ENCODE data around the gene TBCD.
"Not testable (repeated sequence)": the region's sequence is repeated elsewhere in the genome, so short reads cannot be mapped to it uniquely, and the experiment has no call there.

Gene TBCD

DNA sequence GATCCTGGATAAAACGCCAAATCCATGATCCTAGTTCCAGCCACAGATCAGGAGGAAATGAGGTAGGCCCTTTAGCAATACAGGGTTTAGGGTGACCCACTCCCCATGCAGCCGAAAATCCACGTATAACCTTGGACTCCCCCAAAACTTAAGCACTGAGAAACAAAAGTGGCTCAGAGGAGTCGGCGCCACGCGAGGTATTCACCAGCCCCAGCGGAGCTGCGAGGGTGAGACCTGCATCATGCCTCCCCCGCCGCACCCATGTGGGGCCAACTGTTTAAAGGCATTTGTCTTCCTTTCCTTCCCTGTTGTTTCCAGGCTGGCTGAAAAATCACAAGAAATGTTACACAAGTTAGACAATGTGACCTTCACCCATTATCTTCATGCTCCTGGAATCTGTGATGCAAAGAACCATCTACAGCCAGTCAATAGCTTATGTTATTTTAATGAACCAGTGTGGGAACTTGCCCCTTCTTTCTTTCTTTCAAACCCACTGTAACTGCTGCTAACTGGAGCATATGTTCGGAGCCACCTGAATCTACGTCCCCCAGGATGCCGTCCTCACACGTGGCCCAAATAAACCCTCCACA lies 229.4 kb downstream of the TBCD start:
- peaks cover 32 to 36% of the 10 kb centered on the region in 2 donors for H3K4me1 Mint-ChIP-seq (ENCODE audit: low read depth in 2 of 2)
- DNase-seq (no peak), ATAC-seq (replicated peaks) (no peak)
- H3K27ac Mint-ChIP-seq = peak overlapping the region; percentile 13 to 44
- no peaks in the 10 kb centered on the region for H3K9me3 Mint-ChIP-seq
- no peaks in the 10 kb centered on the region for H3K27me3 Mint-ChIP-seq
- no peaks in the 10 kb centered on the region for H3K36me3 Mint-ChIP-seq (ENCODE audit: insufficient read depth)
- no peak overlapping the region for H3K4me3 Mint-ChIP-seq

DNA sequence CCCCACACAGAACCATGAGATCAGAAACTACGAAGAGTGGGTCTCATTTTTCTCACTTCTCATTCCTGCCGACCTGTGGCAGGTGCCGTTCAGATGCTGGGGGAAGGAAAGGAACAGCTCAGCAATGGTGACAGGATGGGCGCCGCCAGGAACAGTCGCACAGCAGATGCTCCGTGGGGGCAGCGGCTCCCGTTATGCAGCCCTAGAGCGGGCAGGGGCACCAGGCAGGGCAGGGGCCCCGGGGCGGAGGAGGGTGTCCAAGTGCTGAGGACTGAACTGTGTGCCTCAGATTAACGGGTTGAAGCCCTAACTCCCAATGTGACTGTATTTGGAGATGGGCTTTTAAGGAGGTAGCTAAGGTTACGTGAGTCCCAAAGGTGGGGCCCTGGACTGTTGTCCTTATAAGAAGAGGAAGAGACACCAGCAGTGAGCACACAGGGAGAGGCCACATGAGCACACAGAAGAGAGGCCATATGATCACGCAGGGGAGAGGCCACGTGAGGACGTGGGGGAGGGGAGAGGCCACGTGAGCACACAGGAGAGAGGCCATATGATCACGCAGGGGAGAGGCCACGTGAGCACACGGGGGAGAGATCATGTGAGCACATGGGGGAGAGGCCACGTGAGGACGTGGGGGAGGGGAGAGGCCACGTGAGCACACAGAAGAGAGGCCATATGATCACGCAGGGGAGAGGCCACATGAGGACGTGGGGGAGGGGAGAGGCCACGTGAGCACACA lies 231.8 kb downstream of the TBCD start:
- H3K36me3 Mint-ChIP-seq (ENCODE audit: insufficient read depth) = no peaks in the 10 kb centered on the region
- no peaks in the 10 kb centered on the region for H3K27me3 Mint-ChIP-seq
- H3K4me3 Mint-ChIP-seq = no peak overlapping the region
- DNase-seq (no peak), ATAC-seq (replicated peaks) (no peak)
- peaks cover 35 to 41% of the 10 kb centered on the region in 2 donors for H3K4me1 Mint-ChIP-seq (ENCODE audit: low read depth in 2 of 2)
- H3K27ac Mint-ChIP-seq = peak overlapping the region; percentile 2 to 79
- no peaks in the 10 kb centered on the region for H3K9me3 Mint-ChIP-seq

DNA sequence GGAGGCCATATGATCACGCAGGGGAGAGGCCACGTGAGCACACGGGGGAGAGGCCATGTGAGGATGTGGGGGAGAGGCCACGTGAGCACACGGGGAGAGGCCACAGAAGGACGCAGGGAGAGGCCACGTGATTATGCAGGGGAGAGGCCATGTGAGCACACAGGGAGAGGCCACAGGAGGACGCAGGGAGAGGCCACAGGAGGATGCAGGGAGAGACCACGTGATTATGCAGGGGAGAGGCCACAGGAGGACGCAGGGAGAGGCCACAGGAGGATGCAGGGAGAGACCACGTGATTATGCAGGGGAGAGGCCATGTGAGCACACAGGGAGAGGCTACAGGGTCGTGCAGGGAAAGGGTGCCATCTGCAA lies 232.4 kb downstream of the TBCD start:
- H3K36me3 Mint-ChIP-seq (ENCODE audit: insufficient read depth); H3K4me3 Mint-ChIP-seq; ATAC-seq (replicated peaks); H3K27me3 Mint-ChIP-seq; DNase-seq; H3K9me3 Mint-ChIP-seq: not testable (repeated sequence)
- peaks cover 29 to 36% of the 10 kb centered on the region in 2 donors for H3K4me1 Mint-ChIP-seq (ENCODE audit: low read depth in 2 of 2)
- H3K27ac Mint-ChIP-seq = peak overlapping the region; percentile 2 to 79

DNA sequence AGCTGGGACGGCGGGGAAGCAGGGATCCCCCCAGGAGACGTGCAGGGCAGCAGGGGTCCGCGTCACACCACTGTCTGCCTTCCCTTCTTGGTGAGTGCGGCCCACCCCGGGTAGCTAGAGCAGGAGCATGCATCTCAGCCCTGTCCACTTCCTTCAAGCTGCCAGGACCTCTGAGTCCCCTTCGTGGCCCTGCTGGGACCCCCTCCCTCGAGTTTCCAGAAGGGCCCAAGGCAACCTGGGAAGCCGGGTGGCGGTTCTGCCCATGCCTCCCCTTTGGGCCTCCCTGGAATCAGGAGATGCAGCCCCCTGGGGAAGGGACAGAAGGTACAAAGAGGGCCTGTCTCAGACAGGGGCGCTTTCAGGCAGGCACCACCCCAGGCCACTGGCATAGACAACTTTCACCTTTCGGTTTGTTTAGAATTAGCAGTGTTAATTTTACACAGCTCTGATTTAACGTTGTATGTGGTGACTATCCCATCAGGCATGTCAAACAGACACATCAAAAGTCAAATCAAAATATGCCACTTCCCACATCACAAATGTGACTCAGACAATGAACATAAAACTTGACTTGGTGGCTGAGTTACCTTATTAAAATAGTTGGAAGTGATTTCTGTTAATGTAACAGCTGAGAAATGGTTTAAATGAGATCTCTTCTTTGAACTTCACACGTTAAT lies 233.0 kb downstream of the TBCD start:
- H3K9me3 Mint-ChIP-seq = no peaks in the 10 kb centered on the region
- ATAC-seq (replicated peaks) = no peak
- no peak for DNase-seq
- H3K4me1 Mint-ChIP-seq (ENCODE audit: low read depth in 2 of 2) = peaks cover 24 to 31% of the 10 kb centered on the region in 2 donors
- H3K27ac Mint-ChIP-seq = peak overlapping the region; percentile 79 to 88
- H3K27me3 Mint-ChIP-seq = no peaks in the 10 kb centered on the region
- H3K4me3 Mint-ChIP-seq = peak overlapping the region; percentile 74 to 79
- no peaks in the 10 kb centered on the region for H3K36me3 Mint-ChIP-seq (ENCODE audit: insufficient read depth)

DNA sequence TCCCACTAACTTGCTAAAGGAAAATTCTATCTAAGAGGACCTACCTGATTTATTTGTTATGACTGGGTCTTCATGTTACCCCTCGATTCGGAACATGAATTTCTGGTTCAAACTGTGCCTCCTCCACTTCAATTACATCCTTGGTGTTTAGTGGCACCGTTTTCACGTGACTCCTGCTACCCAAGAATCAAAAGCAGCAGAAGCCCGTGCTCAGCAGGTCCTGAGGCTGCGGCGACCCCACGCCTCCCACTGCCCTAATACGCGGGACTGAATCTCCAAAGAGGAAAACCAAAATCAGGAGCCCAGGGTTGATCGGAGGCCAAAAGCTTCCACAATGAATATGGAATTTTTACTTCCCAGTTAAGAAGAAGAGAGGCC lies 233.6 kb downstream of the TBCD start:
- Mint-ChIP-seq H3K4me3 (peak overlapping the region; percentile 74 to 79), H3K36me3 (ENCODE audit: insufficient read depth) (no peaks in the 10 kb centered on the region), H3K27ac (peak overlapping the region; percentile 79 to 88), H3K27me3 (no peaks in the 10 kb centered on the region), H3K4me1 (ENCODE audit: low read depth in 2 of 2) (peaks cover 24 to 31% of the 10 kb centered on the region in 2 donors), H3K9me3 (no peaks in the 10 kb centered on the region)
- DNase-seq = no peak
- no peak for ATAC-seq (replicated peaks)

DNA sequence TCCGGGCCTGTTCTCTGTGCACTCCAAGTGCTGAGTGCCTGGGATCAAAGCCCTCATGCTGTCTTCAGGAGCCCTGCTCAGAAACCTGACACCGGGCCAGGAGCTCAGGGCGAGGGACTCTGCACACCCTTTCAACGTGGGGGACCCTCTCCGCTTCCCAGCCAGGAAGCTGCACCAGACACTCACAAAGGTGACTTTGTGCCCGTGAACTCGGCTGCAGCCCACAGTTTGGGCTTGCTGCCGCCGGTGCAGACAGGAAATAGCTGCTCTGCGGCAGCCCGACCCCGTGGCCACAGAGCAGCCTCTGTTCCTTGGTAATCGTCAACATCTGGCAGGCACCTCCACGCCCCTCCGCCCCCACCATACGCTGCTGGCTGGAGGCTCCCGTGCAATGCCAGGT lies 234.1 kb downstream of the TBCD start:
- peak; percentile 60 to 66 (median 61) for DNase-seq
- Mint-ChIP-seq H3K27me3 (no peaks in the 10 kb centered on the region), H3K4me1 (ENCODE audit: low read depth in 2 of 2) (peaks cover 24 to 31% of the 10 kb centered on the region in 2 donors), H3K4me3 (peak overlapping the region; percentile 74 to 79), H3K9me3 (no peaks in the 10 kb centered on the region), H3K27ac (peak overlapping the region; percentile 79 to 88), H3K36me3 (ENCODE audit: insufficient read depth) (no peaks in the 10 kb centered on the region)
- ATAC-seq (replicated peaks) = peak; percentile 99

DNA sequence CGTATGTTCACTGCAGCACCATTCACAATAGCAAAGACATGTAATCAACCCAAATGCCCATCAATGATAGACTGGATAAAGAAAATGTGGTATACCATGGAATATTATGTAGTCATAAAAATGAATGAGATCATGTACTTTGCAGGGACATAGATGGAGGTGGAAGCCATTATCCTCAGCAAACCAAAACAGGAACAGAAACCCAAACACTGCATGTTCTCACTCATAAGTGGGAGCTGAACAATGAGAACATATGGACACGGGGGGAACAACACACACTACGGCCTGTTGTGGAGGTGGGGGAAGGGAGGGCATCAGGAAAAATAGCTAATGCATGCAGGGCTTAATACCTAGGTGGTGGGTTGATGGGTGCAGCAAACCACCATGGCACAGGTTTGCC lies 237.2 kb downstream of the TBCD start:
- not testable (repeated sequence) for H3K9me3 Mint-ChIP-seq; ATAC-seq (replicated peaks); H3K36me3 Mint-ChIP-seq (ENCODE audit: insufficient read depth); DNase-seq; H3K27me3 Mint-ChIP-seq; H3K27ac Mint-ChIP-seq; H3K4me3 Mint-ChIP-seq
- peaks cover 24% of the 10 kb centered on the region in 2 donors for H3K4me1 Mint-ChIP-seq (ENCODE audit: low read depth in 2 of 2)

DNA sequence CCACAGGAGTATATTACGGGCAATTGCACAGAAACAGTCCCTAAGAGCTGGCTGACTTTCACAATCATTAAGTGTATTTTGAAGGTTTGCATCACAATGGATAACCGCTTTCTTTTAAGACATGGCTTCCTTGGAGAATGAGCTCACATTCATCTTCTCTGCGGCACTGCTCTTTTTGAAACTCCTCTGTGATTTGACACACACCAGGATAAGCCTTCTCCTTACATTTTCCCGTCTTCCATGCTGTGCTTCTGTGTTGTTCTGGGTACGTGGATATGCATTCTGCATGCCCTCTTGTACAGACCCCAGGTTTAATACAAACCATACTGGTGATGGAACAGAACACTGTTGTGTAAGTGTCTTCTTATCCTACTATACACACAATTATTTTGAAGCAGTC lies 238.0 kb downstream of the TBCD start:
- Mint-ChIP-seq H3K36me3 (ENCODE audit: insufficient read depth) (peaks cover 3% of the 10 kb centered on the region), H3K27ac (no peak overlapping the region), H3K4me1 (ENCODE audit: low read depth in 2 of 2) (peaks cover 21 to 23% of the 10 kb centered on the region in 2 donors), H3K27me3 (no peaks in the 10 kb centered on the region), H3K9me3 (peaks cover 0 to 1% of the 10 kb centered on the region in 2 donors), H3K4me3 (no peak overlapping the region)
- no peak for DNase-seq
- ATAC-seq (replicated peaks) = no peak

DNA sequence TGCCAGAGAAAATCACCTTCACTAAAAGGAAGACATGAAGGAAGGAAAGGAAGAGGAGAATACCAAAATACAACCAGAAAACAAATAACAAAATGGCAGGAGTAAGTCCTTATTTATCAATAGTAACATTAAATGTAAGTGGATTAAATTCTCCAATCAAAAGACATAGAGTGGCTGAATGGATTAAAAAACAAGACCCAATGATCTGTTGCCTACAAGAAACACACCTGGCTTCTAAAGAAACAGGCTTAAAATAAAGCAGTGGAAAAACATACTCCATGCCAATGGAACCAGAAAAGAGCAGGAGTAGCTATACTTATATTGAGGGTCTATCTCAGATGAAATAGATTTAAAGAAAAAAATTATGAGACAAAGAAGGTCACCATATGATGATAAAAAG lies 241.1 kb downstream of the TBCD start:
- DNase-seq = no peak
- ATAC-seq (replicated peaks) = no peak
- Mint-ChIP-seq H3K4me1 (ENCODE audit: low read depth in 2 of 2) (peaks cover 0 to 3% of the 10 kb centered on the region in 2 donors), H3K4me3 (no peak overlapping the region), H3K27ac (no peak overlapping the region), H3K9me3 (peaks cover 0 to 1% of the 10 kb centered on the region in 2 donors), H3K27me3 (no peaks in the 10 kb centered on the region), H3K36me3 (ENCODE audit: insufficient read depth) (peaks cover 3% of the 10 kb centered on the region)
